Forelimb muscle (tissue), 1 donor: ENCODE measurements around the gene ALKBH4. TPM values are rescaled to one million over a fixed set of nuclear protein-coding genes. Genes with fewer than 3 reads are reported as not detected.

Experiments used
- polyA plus RNA-seq: library from polyadenylated mRNA; unstranded; fragments of 120-200 nt; gene quantifications from one replicate; pipeline ENCODE4 v1.2.1, GENCODE V29; 2013; ENCODE audit not compliant: insufficient read length

The ALKBH4 gene
- polyA plus RNA-seq, 1 donor: 7.9 TPM

Other genes starting within 250 kb of the ALKBH4 start
- gene SH2B2, start 178.0 kb downstream of the ALKBH4 start, polyA plus RNA-seq: 17.7 TPM
- gene SPDYE6, start 108.4 kb downstream of the ALKBH4 start, polyA plus RNA-seq: 5.3 TPM
- 27.4 TPM for gene PRKRIP1, start 68.5 kb downstream of the ALKBH4 start, polyA plus RNA-seq
- 7.4 TPM for gene ORAI2, start 31.3 kb downstream of the ALKBH4 start, polyA plus RNA-seq
- 10.2 TPM for gene LRWD1, start 121 bp upstream of the ALKBH4 start, polyA plus RNA-seq
- gene POLR2J, start 14.1 kb upstream of the ALKBH4 start, polyA plus RNA-seq: 28.0 TPM
- 20.7 TPM for gene RASA4B, start 52.9 kb upstream of the ALKBH4 start, polyA plus RNA-seq
- gene UPK3BL2, start 78.8 kb upstream of the ALKBH4 start, polyA plus RNA-seq: 13.4 TPM
- 7.4 TPM for gene SPDYE2, start 86.4 kb upstream of the ALKBH4 start, polyA plus RNA-seq
- gene POLR2J3, start 107.7 kb upstream of the ALKBH4 start, polyA plus RNA-seq: 60.3 TPM
- 38.6 TPM for gene RASA4, start 151.9 kb upstream of the ALKBH4 start, polyA plus RNA-seq
- 9.8 TPM for gene UPK3BL1, start 177.9 kb upstream of the ALKBH4 start, polyA plus RNA-seq
- gene SPDYE2B, start 185.5 kb upstream of the ALKBH4 start, polyA plus RNA-seq: 2.7 TPM
- gene POLR2J2, start 206.8 kb upstream of the ALKBH4 start, polyA plus RNA-seq: 2.7 TPM